Activated CD8-positive, alpha-beta memory T cell treated with anti-CD3 and anti-CD28 coated beads, Interleukin-2, amount 50 U/mL, for 48 hours (primary cell): ENCODE results near the gene PARP2.

ENCODE experiments used
- DNase-seq: peaks from one replicate; pipeline ENCODE4 v3.0.0-alpha.2; 2020

PARP2 gene

DNA sequence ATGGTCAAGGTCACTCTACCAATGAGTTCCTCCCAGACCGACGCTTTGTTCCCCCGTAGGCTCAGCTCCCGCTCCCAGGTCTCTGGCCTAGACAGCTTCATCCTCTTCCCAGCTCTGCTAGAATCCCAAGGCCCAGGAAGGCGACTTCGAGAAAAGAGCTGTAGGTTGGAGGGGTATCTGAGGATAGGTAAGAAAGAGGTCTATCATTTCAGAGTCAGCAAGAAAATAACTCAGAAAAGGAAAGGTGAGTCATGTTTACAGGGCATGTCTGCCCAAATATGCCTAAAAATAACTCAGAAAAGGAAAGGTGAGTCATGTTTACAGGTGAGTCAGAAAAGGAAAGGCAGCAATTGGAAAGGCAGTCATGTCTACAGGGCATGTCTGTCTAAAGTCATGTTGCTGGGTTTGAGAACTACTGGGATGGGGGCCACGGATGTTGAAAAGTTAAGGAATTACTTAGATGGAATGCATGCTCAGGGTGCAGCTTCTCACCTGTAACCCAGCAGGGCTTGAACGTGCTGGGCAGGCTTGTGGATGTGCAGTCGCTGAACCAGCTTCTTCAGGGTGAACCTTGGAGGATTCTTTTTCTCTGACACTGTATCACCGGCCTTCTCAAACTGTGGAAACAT, 57.6 kb downstream of the PARP2 start:
- DNase-seq, result peak; percentile 58

DNA sequence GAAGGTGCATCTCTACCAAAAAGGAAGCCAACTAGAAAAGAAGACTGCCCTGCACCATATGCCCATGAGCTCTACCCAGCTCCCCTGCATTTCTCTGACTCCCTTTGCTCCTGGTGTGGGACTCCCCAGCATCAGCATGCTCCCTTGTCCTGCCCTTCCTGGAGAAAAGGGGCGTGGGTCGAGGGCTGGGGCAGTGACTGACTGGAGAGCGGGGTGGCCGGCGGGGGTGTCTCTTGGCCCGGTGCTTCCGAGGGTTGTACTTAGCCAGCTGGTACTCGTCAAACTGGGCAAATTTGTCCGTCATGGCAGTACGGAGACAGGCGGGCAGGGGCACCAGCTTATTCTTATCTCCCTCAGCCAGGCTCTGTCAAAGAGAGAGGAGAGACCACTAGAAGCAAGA, 60.1 kb downstream of the PARP2 start:
- DNase-seq, result no peak
